ENCODE measurements around the gene SYTL4. TPM values are rescaled to one million over a fixed set of nuclear protein-coding genes. Genes with fewer than 3 reads are reported as not detected.

Gene SYTL4
- total RNA-seq, 2 experiments from 2014 or later, result not detected

GRCh38 chrX:100643212-100643611 lies 88.7 kb downstream of the SYTL4 start:
- Mint-ChIP-seq H3K4me1 (ENCODE audit: low read depth) (no peaks in the 10 kb centered on the region), H3K27me3 (peaks cover 11% of the 10 kb centered on the region), H3K9me3 (no peaks in the 10 kb centered on the region), H3K36me3 (no peaks in the 10 kb centered on the region), H3K27ac (no peak overlapping the region), H3K4me3 (no peak overlapping the region)
- DNase-seq, result no peak
- POLR2A ChIA-PET, result interaction anchor here (0.7 kb wide), 1 partner anchor 1033 kb away, joined by 3 read pairs; no protein-coding TSS in a partner anchor
- intact Hi-C loops (cut with micrococcal nuclease), result no loop called here
- CTCF ChIA-PET, result interaction anchor here (1.1 kb wide), 1 partner anchor 28 kb away, joined by 3 read pairs; no protein-coding TSS in a partner anchor

- POLR2A ChIA-PET, result interaction anchor here (0.6 to 0.7 kb wide), 2 partner anchors 527 to 1032 kb away, joined by 3 to 4 read pairs; no protein-coding TSS in a partner anchor
- H3K9me3 Mint-ChIP-seq, result no peaks in the 10 kb centered on the region
- no peak for DNase-seq
- CTCF ChIA-PET, result no interaction called here
- H3K27me3 Mint-ChIP-seq, result peaks cover 11% of the 10 kb centered on the region
- no peak overlapping the region for H3K4me3 Mint-ChIP-seq
- H3K36me3 Mint-ChIP-seq, result no peaks in the 10 kb centered on the region
- intact Hi-C loops (cut with micrococcal nuclease), result no loop called here
- no peak overlapping the region for H3K27ac Mint-ChIP-seq
- no peaks in the 10 kb centered on the region for H3K4me1 Mint-ChIP-seq (ENCODE audit: low read depth)
These were observed 89.6 kb downstream of the SYTL4 start for GRCh38 chrX:100642290-100642689.

GRCh38 chrX:100636321-100636991 lies 95.5 kb downstream of the SYTL4 start, which contains the start of gene TSPAN6:
Gene TSPAN6, minus strand, starts transcription at chrX:100636806. Its CDS starts 112 bp downstream, at chrX:100636694.
- Mint-ChIP-seq H3K27ac (no peak within 1 kb of the TSS), H3K9me3 (no peaks in the 10 kb centered on the region), H3K4me3 (peak within 1 kb of the TSS; percentile 80), H3K36me3 (no peaks in the 10 kb centered on the region), H3K27me3 (peaks cover 2% of the 10 kb centered on the region), H3K4me1 (ENCODE audit: low read depth) (peaks cover 8% of the 10 kb centered on the region)
- intact Hi-C loops (cut with micrococcal nuclease), result loop anchor here (2.0 kb wide), 1 partner anchor 124 kb away; no protein-coding TSS in a partner anchor
- DNase-seq, result peak; percentile 80
- ChIA-PET POLR2A (interaction anchor here (0.6 kb wide), 1 partner anchor 135 kb away, joined by 3 read pairs; no protein-coding TSS in a partner anchor), CTCF (interaction anchor here (0.6 to 1.7 kb wide), 6 partner anchors 10 to 127 kb away, joined by 3 to 14 read pairs (median 3); no protein-coding TSS in a partner anchor)

GRCh38 chrX:100635989-100636320 lies 96.0 kb downstream of the SYTL4 start:
- no peaks in the 10 kb centered on the region for H3K9me3 Mint-ChIP-seq
- ChIA-PET POLR2A (no interaction called here), CTCF (interaction anchor here (1.1 to 1.2 kb wide), 2 partner anchors 21 to 120 kb away, joined by 3 read pairs; no protein-coding TSS in a partner anchor)
- peak overlapping the region; percentile 80 for H3K4me3 Mint-ChIP-seq
- no peak for DNase-seq
- intact Hi-C loops (cut with micrococcal nuclease), result loop anchor here (2.0 kb wide), 1 partner anchor 123 kb away; no protein-coding TSS in a partner anchor
- no peak overlapping the region for H3K27ac Mint-ChIP-seq
- H3K27me3 Mint-ChIP-seq, result peaks cover 2% of the 10 kb centered on the region
- peaks cover 8% of the 10 kb centered on the region for H3K4me1 Mint-ChIP-seq (ENCODE audit: low read depth)
- H3K36me3 Mint-ChIP-seq, result no peaks in the 10 kb centered on the region

- ChIA-PET CTCF (no interaction called here), POLR2A (no interaction called here)
- H3K27me3 Mint-ChIP-seq, result peaks cover 2% of the 10 kb centered on the region
- intact Hi-C loops (cut with micrococcal nuclease), result no loop called here
- no peak for DNase-seq
- H3K36me3 Mint-ChIP-seq, result no peaks in the 10 kb centered on the region
- no peaks in the 10 kb centered on the region for H3K9me3 Mint-ChIP-seq
- H3K4me3 Mint-ChIP-seq, result no peak overlapping the region
- H3K4me1 Mint-ChIP-seq (ENCODE audit: low read depth), result peaks cover 8% of the 10 kb centered on the region
- no peak overlapping the region for H3K27ac Mint-ChIP-seq
These were observed 96.9 kb downstream of the SYTL4 start for GRCh38 chrX:100635040-100635439.

GRCh38 chrX:100625985-100626491 lies 105.9 kb downstream of the SYTL4 start:
- ChIA-PET POLR2A (no interaction called here), CTCF (interaction anchor here (0.6 to 1.5 kb wide), 4 partner anchors 11 to 1109 kb away, joined by 3 to 5 read pairs (median 4); partner anchors contain the start of gene TSPAN6)
- no peak overlapping the region for H3K4me3 Mint-ChIP-seq
- peaks cover 10% of the 10 kb centered on the region for H3K4me1 Mint-ChIP-seq (ENCODE audit: low read depth)
- no peak overlapping the region for H3K27ac Mint-ChIP-seq
- no peaks in the 10 kb centered on the region for H3K36me3 Mint-ChIP-seq
- no peaks in the 10 kb centered on the region for H3K9me3 Mint-ChIP-seq
- H3K27me3 Mint-ChIP-seq, result peaks cover 3% of the 10 kb centered on the region
- peak; percentile 14 for DNase-seq
- intact Hi-C loops (cut with micrococcal nuclease), result loop anchor here (1.0 kb wide), 1 partner anchor 11 kb away; no protein-coding TSS in a partner anchor

Other genes starting within 250 kb of the SYTL4 start
- gene TNMD, start 147.2 kb downstream of the SYTL4 start, total RNA-seq, result not detected
- gene TSPAN6, start 95.3 kb downstream of the SYTL4 start, total RNA-seq, result under 1 TPM in 1 of 2 experiments, not detected in 1; 0.19 TPM
- gene SRPX2, start 87.9 kb downstream of the SYTL4 start, total RNA-seq, result not detected
- gene CSTF2, start 88.3 kb upstream of the SYTL4 start, total RNA-seq, result 10 to 100 TPM; 41.3 to 42.8 TPM
- gene NOX1, start 142.2 kb upstream of the SYTL4 start, total RNA-seq, result not detected
- under 1 TPM; 0.45 to 0.48 TPM for gene XKRX, start 196.8 kb upstream of the SYTL4 start, total RNA-seq
- not detected for gene ARL13A, start 237.6 kb upstream of the SYTL4 start, total RNA-seq

All from activated CD4-positive, alpha-beta memory T cell treated with anti-CD3 and anti-CD28 coated beads for 36 hours (primary cell).